HEK293 (cell line): ENCODE data around the gene OCA2.
A peak's percentile ranks its signal among the peaks of the same experiment; 100 is the strongest.

Source experiments
- CTCF ChIA-PET: fragments of 350-600 bp; formaldehyde crosslinking; extraction: SDS; loops from one replicate; lab custom pipeline; 2021; ENCODE audit warnings: antibody characterized with exemption; lab: Yijun Ruan, JAX
- POLR2A ChIA-PET: fragments of 300-600 bp; formaldehyde crosslinking; extraction: SDS; loops from one replicate; lab custom pipeline; 2020; ENCODE audit warnings: antibody characterized with exemption, inconsistent platforms; lab: Yijun Ruan, JAX
- H3K27ac ChIP-seq: fragments of 200-500 bp; sonication (Bioruptor generic); 2 replicates; pipeline ENCODE4 v1.5.1; 2014; ENCODE audit warnings: low read depth, low read length, control low read depth, inconsistent platforms; ENCODE audit errors: extremely low read depth
- H3K36me3 ChIP-seq, 2 experiments: fragments of 200-500 bp in 1 of 2; sonication (Bioruptor generic) in 1 of 2; 1 replicate in 1 of 2; 2 replicates in 1 of 2; pipeline ENCODE4 v1.5.1; 2014 to 2017; ENCODE audit warnings: inconsistent platforms in 2 of 2, low read length in 2 of 2; ENCODE audit not compliant: control insufficient read depth in 2 of 2, insufficient read depth in 1 of 2
- H3K4me1 ChIP-seq: fragments of 200-500 bp; sonication (Bioruptor generic); 2 replicates; pipeline ENCODE4 v1.5.1; 2014; ENCODE audit warnings: mild to moderate bottlenecking, low read length, inconsistent platforms; ENCODE audit not compliant: control insufficient read depth, insufficient read depth
- H3K4me3 ChIP-seq: 2 replicates; pipeline ENCODE4 v1.5.1; 2011; ENCODE audit warnings: low read depth, mild to moderate bottlenecking, control low read depth, low read length, moderate library complexity
- H3K9me3 ChIP-seq: fragments of 200-500 bp; sonication (Bioruptor generic); 2 replicates; pipeline ENCODE4 v1.5.1; 2014; ENCODE audit warnings: low read depth, low read length, inconsistent platforms; ENCODE audit not compliant: control insufficient read depth, insufficient read depth
- FEZF1 ChIP-seq: fragments of 450-650 bp; formaldehyde crosslinking; IDR thresholded peaks from 2 replicates; pipeline ENCODE4 v1.5.1; 2016; ENCODE audit warnings: missing biosample characterization, missing genetic modification characterization
- GLIS1 ChIP-seq: fragments of 450-650 bp; formaldehyde crosslinking; IDR thresholded peaks from 2 replicates; pipeline ENCODE4 v1.5.1; 2016; ENCODE audit warnings: missing biosample characterization, missing genetic modification characterization
- MEIS1 ChIP-seq: sonication (generic); formaldehyde crosslinking; IDR thresholded peaks from 2 replicates; pipeline ENCODE4 v1.8.1; 2022; ENCODE audit warnings: missing genetic modification reagents, mild to moderate bottlenecking, borderline replicate concordance
- RBAK ChIP-seq: fragments of 450-650 bp; formaldehyde crosslinking; IDR thresholded peaks from 2 replicates; pipeline ENCODE4 v1.5.1; 2016; ENCODE audit warnings: missing biosample characterization, missing genetic modification characterization
- ZNF138 ChIP-seq: fragments of 450-650 bp; formaldehyde crosslinking; IDR thresholded peaks from 2 replicates; pipeline ENCODE4 v1.5.1; 2016; ENCODE audit warnings: missing biosample characterization, missing genetic modification characterization, borderline replicate concordance
- ZNF19 ChIP-seq: fragments of 450-650 bp; formaldehyde crosslinking; IDR thresholded peaks from 2 replicates; pipeline ENCODE4; 2016; ENCODE audit warnings: missing biosample characterization, missing genetic modification characterization, low read depth
- ZNF621 ChIP-seq: fragments of 450-650 bp; formaldehyde crosslinking; IDR thresholded peaks from 2 replicates; pipeline ENCODE4 v1.5.1; 2017; ENCODE audit warnings: missing biosample characterization, missing genetic modification characterization
- TF ChIP-seq, protein P1 (sequence below): fragments of 450-650 bp; formaldehyde crosslinking; IDR thresholded peaks from 2 replicates; pipeline ENCODE4 v1.5.1; 2016; ENCODE audit warnings: missing biosample characterization, missing genetic modification characterization
- TF ChIP-seq, protein P2 (sequence below): fragments of 450-650 bp; formaldehyde crosslinking; IDR thresholded peaks from 2 replicates; pipeline ENCODE4 v1.5.1; 2016; ENCODE audit warnings: missing biosample characterization, missing genetic modification characterization
- TF ChIP-seq, protein P3 (sequence below): fragments of 450-650 bp; formaldehyde crosslinking; IDR thresholded peaks from 2 replicates; pipeline ENCODE4 v1.5.1; 2017; ENCODE audit warnings: missing biosample characterization, missing genetic modification characterization
- TF ChIP-seq, protein P4 (sequence below): sonication (generic); formaldehyde crosslinking; IDR thresholded peaks from 2 replicates; pipeline ENCODE4 v1.8.1; 2022; ENCODE audit warnings: mild to moderate bottlenecking, moderate library complexity, missing genetic modification reagents
- TF ChIP-seq, protein P5 (sequence below): fragments of 450-650 bp; formaldehyde crosslinking; IDR thresholded peaks from 2 replicates; pipeline ENCODE4 v1.5.1; 2016; ENCODE audit warnings: missing biosample characterization, missing genetic modification characterization, borderline replicate concordance

Gene OCA2

DNA sequence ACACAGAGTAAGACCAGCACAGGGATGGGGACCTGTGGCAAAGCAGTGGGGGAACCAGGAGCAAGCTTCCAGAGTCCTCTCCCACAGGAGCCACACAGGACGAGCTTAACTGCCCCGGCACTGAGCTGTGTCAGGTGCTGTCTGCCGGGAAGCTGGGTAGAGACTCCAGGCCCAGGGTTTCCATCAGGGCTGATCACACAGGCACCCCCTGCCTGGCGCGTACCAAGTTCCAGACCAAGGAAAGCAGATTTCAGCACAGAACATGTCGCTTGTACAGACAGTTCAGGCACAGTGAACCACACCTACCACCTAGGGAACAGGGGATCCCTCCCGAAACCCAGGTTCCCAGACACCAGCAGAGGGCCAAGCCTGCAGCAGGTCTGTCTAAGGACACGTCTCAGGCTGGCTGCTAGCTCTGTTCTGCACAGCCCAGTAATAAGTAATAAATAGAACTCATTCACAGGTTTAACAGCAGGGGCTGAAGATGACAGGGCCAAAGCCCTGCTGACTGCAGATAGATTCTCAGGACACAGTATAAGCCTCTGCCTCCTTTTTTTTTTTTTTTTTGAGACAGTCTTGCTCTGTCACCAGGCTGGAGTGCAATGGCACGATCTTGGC lies 30.2 kb upstream of the OCA2 start (continued):
- TF ChIP-seq, protein P1, sequence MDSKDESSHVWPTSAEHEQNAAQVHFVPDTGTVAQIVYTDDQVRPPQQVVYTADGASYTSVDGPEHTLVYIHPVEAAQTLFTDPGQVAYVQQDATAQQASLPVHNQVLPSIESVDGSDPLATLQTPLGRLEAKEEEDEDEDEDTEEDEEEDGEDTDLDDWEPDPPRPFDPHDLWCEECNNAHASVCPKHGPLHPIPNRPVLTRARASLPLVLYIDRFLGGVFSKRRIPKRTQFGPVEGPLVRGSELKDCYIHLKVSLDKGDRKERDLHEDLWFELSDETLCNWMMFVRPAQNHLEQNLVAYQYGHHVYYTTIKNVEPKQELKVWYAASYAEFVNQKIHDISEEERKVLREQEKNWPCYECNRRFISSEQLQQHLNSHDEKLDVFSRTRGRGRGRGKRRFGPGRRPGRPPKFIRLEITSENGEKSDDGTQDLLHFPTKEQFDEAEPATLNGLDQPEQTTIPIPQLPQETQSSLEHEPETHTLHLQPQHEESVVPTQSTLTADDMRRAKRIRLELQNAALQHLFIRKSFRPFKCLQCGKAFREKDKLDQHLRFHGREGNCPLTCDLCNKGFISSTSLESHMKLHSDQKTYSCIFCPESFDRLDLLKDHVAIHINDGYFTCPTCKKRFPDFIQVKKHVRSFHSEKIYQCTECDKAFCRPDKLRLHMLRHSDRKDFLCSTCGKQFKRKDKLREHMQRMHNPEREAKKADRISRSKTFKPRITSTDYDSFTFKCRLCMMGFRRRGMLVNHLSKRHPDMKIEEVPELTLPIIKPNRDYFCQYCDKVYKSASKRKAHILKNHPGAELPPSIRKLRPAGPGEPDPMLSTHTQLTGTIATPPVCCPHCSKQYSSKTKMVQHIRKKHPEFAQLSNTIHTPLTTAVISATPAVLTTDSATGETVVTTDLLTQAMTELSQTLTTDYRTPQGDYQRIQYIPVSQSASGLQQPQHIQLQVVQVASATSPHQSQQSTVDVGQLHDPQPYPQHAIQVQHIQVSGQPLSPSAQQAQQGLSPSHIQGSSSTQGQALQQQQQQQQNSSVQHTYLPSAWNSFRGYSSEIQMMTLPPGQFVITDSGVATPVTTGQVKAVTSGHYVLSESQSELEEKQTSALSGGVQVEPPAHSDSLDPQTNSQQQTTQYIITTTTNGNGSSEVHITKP (tag by site-specific recombination): 0 out of 2 replicates have a peak, but pooled peaks have one; percentile 35

DNA sequence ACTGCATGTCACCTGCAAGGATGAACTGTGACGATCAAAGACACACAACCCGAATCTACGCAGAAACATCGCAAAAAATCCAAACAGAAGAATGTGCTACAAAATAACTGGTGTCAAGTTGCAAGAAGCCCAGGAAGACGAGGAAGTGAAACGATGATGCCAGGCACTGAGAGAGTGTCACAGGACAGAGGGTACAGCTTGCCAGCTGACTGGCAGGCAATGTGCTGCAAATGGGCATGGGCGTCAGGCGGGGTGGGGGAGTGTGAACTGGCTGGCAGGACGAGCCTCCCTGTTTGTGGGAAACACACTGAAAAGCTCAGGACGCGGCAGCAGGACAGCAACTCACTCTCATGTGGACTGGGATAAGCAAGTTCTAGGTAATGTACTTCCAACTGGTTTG lies 28.9 kb upstream of the OCA2 start:
- H3K4me1 ChIP-seq: no peaks in the 10 kb centered on the region
- H3K9me3 ChIP-seq: no peaks in the 10 kb centered on the region
- no peak overlapping the region for H3K27ac ChIP-seq
- POLR2A ChIA-PET: no interaction called here
- H3K36me3 ChIP-seq: peaks cover 0 to 75% of the 10 kb centered on the region in 2 experiments; a peak in 1 of 3 replicates
- TF ChIP-seq, protein P2, sequence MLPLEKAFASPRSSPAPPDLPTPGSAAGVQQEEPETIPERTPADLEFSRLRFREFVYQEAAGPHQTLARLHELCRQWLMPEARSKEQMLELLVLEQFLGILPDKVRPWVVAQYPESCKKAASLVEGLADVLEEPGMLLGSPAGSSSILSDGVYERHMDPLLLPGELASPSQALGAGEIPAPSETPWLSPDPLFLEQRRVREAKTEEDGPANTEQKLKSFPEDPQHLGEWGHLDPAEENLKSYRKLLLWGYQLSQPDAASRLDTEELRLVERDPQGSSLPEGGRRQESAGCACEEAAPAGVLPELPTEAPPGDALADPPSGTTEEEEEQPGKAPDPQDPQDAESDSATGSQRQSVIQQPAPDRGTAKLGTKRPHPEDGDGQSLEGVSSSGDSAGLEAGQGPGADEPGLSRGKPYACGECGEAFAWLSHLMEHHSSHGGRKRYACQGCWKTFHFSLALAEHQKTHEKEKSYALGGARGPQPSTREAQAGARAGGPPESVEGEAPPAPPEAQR (tag by site-specific recombination): no peak
- TF ChIP-seq, all 188 proteins: peak for 0
- no peak overlapping the region for H3K4me3 ChIP-seq
- CTCF ChIA-PET: no interaction called here

DNA sequence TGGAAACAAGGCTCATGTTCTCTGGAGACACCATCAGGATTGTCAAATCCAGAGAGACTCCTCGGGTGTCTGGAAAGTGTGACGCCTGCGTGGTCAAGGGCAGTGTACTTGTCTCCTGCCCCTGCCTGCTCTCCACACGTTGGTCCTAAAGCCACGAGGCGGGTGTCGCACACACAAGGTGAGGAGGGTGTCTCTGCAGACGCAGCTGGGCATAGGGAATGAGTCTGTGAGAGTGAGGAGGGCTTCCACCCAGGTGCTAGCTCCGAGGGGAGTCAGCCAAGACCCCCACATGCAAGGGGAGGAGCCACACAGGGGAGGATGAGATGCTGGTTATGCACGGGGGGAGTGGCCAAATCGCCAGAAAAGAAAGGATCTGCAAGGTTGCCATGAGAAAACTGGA lies 27.9 kb upstream of the OCA2 start:
- ChIA-PET POLR2A (no interaction called here), CTCF (no interaction called here)
- TF ChIP-seq, protein P3, sequence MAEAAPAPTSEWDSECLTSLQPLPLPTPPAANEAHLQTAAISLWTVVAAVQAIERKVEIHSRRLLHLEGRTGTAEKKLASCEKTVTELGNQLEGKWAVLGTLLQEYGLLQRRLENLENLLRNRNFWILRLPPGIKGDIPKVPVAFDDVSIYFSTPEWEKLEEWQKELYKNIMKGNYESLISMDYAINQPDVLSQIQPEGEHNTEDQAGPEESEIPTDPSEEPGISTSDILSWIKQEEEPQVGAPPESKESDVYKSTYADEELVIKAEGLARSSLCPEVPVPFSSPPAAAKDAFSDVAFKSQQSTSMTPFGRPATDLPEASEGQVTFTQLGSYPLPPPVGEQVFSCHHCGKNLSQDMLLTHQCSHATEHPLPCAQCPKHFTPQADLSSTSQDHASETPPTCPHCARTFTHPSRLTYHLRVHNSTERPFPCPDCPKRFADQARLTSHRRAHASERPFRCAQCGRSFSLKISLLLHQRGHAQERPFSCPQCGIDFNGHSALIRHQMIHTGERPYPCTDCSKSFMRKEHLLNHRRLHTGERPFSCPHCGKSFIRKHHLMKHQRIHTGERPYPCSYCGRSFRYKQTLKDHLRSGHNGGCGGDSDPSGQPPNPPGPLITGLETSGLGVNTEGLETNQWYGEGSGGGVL: no peak
- no peak for TF ChIP-seq ZNF138 (tag by site-specific recombination)
- no peak for TF ChIP-seq ZNF621
- TF ChIP-seq, protein P4, sequence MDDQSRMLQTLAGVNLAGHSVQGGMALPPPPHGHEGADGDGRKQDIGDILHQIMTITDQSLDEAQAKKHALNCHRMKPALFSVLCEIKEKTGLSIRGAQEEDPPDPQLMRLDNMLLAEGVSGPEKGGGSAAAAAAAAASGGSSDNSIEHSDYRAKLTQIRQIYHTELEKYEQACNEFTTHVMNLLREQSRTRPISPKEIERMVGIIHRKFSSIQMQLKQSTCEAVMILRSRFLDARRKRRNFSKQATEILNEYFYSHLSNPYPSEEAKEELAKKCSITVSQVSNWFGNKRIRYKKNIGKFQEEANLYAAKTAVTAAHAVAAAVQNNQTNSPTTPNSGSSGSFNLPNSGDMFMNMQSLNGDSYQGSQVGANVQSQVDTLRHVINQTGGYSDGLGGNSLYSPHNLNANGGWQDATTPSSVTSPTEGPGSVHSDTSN: no peak
- no peak for TF ChIP-seq ZNF19 (tag by site-specific recombination)
- TF ChIP-seq, protein P5, sequence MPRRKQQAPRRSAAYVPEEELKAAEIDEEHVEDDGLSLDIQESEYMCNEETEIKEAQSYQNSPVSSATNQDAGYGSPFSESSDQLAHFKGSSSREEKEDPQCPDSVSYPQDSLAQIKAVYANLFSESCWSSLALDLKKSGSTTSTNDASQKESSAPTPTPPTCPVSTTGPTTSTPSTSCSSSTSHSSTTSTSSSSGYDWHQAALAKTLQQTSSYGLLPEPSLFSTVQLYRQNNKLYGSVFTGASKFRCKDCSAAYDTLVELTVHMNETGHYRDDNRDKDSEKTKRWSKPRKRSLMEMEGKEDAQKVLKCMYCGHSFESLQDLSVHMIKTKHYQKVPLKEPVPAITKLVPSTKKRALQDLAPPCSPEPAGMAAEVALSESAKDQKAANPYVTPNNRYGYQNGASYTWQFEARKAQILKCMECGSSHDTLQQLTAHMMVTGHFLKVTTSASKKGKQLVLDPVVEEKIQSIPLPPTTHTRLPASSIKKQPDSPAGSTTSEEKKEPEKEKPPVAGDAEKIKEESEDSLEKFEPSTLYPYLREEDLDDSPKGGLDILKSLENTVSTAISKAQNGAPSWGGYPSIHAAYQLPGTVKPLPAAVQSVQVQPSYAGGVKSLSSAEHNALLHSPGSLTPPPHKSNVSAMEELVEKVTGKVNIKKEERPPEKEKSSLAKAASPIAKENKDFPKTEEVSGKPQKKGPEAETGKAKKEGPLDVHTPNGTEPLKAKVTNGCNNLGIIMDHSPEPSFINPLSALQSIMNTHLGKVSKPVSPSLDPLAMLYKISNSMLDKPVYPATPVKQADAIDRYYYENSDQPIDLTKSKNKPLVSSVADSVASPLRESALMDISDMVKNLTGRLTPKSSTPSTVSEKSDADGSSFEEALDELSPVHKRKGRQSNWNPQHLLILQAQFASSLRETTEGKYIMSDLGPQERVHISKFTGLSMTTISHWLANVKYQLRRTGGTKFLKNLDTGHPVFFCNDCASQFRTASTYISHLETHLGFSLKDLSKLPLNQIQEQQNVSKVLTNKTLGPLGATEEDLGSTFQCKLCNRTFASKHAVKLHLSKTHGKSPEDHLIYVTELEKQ (tag by site-specific recombination): no peak
- TF ChIP-seq GLIS1 (tag by site-specific recombination): no peak
- no peak for TF ChIP-seq FEZF1 (tag by site-specific recombination)
- TF ChIP-seq RBAK: no peak
- no peak for TF ChIP-seq MEIS1 (CRISPR knock-in tag)

More for the DNA sequence above, 27.9 kb upstream of the OCA2 start:
- H3K36me3 ChIP-seq: peaks cover 0 to 75% of the 10 kb centered on the region in 2 experiments; a peak in 1 of 3 replicates
- H3K9me3 ChIP-seq: no peaks in the 10 kb centered on the region
- H3K4me1 ChIP-seq: no peaks in the 10 kb centered on the region
- H3K27ac ChIP-seq: no peak overlapping the region
- no peak overlapping the region for H3K4me3 ChIP-seq
